ENCODE measurements around the gene TLCD1. TPM values are rescaled to one million over a fixed set of nuclear protein-coding genes. Genes with fewer than 3 reads are reported as not detected.

The TLCD1 gene
- total and polyA plus RNA-seq, 7 experiments from 2014 or later, result 0.69 to 3.0 (median 0.79) TPM; not detected in 4

DNA sequence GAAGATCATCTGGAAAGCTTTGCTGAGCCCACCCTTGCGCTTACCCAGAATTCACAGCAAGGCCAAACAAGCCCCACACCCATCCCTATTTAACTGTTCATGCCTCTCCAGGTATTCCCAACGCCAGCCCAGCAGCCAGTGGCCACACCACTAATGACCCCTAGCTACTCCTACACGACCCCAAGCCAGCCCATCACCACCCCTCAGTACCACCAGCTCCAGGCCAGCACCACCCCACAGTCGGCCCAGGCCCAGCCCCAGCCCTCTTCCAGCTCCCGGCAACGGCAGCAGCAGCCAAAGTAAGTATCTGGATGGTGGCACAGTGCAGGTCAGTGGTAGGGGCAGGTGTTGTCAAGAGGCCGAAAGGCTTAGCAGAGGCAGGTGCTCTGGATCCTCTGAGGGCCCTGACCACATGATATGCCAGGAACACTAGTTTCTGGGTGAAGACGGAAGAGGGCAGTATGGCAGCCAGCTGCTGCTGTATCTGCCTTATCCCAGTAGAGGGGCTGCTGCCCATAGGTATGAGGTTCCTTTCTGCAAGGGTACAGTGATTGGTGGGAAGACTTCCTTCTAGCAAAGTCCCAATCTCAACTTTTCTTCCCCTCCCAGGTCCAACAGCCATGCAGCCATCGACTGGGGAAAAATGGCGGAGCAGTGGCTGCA, 25.1 kb downstream of the TLCD1 start:
- Mint-ChIP-seq H3K9me3 (no peaks in the 10 kb centered on the region), H3K4me3 (no peak overlapping the region)

DNA sequence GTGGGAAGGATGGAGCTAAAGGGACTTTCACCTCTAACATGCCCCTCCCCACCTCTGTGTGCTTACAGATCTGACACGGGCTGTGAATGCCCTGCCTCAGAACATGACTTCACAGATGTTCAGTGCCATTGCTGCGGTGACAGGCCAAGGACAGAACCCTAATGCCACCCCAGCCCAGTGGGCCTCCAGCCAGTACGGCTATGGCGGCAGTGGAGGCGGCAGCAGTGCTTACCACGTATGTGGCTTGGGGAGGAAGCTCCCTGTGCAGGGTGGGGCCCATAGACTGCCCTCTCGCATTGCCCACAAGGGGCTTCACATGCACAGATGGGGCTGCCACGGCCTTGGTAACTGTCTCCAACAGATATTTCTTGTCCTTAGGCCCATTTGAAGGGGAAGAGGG, 25.8 kb downstream of the TLCD1 start:
- ATAC-seq (no peak), DNase-seq (no peak)
- no peaks in the 10 kb centered on the region for H3K27me3 ChIP-seq (ENCODE audit: control insufficient read depth in 2 of 2, insufficient read depth in 2 of 2, low read length in 2 of 2)
- ChIA-PET POLR2A (no interaction called here), CTCF (no interaction called here)
- Mint-ChIP-seq H3K27ac (no peak overlapping the region), H3K27me3 (no peaks in the 10 kb centered on the region), H3K36me3 (peaks cover 18 to 46% (median 20%) of the 10 kb centered on the region in 5 donors), H3K9me3 (no peaks in the 10 kb centered on the region), H3K4me3 (no peak overlapping the region), H3K4me1 (peaks cover 0 to 4% (median 0%) of the 10 kb centered on the region in 7 donors)
- H3K9me3 ChIP-seq (ENCODE audit: control insufficient read depth in 2 of 3, low read length in 3 of 3), result no peaks in the 10 kb centered on the region
- no peak overlapping the region for H3K4me3 ChIP-seq (ENCODE audit: low read length)
- no peaks in the 10 kb centered on the region for H3K4me1 ChIP-seq (ENCODE audit: control insufficient read depth in 2 of 2, insufficient read depth in 2 of 2, low read length in 2 of 2)
- H3K36me3 ChIP-seq (ENCODE audit: control insufficient read depth in 2 of 3, insufficient read depth in 3 of 3, low read length in 3 of 3), result peaks cover 25 to 96% (median 27%) of the 10 kb centered on the region in 3 experiments
- intact Hi-C loops (cut with micrococcal nuclease), result no loop called here
- H3K27ac ChIP-seq (ENCODE audit: low read depth, low read length), result no peak overlapping the region

More for the DNA sequence above, 25.1 kb downstream of the TLCD1 start:
- H3K27me3 Mint-ChIP-seq, result no peaks in the 10 kb centered on the region
- DNase-seq (no peak), ATAC-seq (no peak)
- Histone ChIP-seq H3K4me1 (ENCODE audit: control insufficient read depth in 2 of 2, insufficient read depth in 2 of 2, low read length in 2 of 2) (no peaks in the 10 kb centered on the region), H3K27me3 (ENCODE audit: control insufficient read depth in 2 of 2, insufficient read depth in 2 of 2, low read length in 2 of 2) (no peaks in the 10 kb centered on the region), H3K9me3 (ENCODE audit: control insufficient read depth in 2 of 3, low read length in 3 of 3) (no peaks in the 10 kb centered on the region), H3K36me3 (ENCODE audit: control insufficient read depth in 2 of 3, insufficient read depth in 3 of 3, low read length in 3 of 3) (peaks cover 18 to 93% (median 21%) of the 10 kb centered on the region in 3 experiments), H3K4me3 (ENCODE audit: low read length) (no peak overlapping the region), H3K27ac (ENCODE audit: low read depth, low read length) (no peak overlapping the region)
- ChIA-PET POLR2A (no interaction called here), CTCF (interaction anchor here (0.6 kb wide), 1 partner anchor 191 kb away, joined by 3 read pairs; no protein-coding TSS in a partner anchor)
- H3K27ac Mint-ChIP-seq, result no peak overlapping the region
- peaks cover 18 to 43% (median 20%) of the 10 kb centered on the region in 5 donors for H3K36me3 Mint-ChIP-seq
- peaks cover 0 to 4% (median 0%) of the 10 kb centered on the region in 7 donors for H3K4me1 Mint-ChIP-seq
- intact Hi-C loops (cut with micrococcal nuclease), result no loop called here

DNA sequence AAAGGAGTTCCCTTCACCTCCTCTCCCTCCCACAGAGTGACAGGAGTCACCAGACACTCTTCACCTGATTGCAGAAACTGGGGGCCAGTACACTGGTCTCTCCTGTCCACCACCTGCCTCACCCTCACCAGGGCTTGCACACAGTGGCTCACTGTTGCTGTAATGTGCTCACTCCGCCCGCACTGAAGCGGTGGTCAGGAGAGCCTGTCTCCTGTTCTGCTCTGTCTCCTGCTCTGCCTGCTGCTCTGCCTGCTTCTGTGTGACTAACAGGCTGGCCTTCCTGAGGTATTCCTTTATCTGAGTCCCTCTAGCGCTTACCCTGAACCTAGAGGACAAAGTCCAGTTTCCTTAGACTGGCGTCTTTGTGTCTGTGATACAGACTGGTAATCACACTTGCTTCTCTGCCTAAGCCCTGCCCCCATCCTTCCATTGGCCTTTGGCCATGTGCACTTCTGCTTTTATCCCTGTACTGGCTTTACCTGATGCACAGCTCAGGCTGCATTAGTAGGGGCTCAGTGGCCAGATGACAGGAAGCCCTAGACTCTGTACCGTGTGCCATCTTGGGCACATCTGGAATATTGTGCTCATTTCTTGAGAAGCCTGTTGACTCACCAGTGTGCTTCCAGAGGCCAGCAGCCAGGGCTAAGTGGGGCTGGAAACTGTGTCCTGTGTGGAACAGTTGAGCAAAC, 27.6 kb downstream of the TLCD1 start:
- peaks cover 31 to 100% (median 38%) of the 10 kb centered on the region in 3 experiments for H3K36me3 ChIP-seq (ENCODE audit: control insufficient read depth in 2 of 3, insufficient read depth in 3 of 3, low read length in 3 of 3)
- no peaks in the 10 kb centered on the region for H3K9me3 ChIP-seq (ENCODE audit: control insufficient read depth in 2 of 3, low read length in 3 of 3)
- no peak for DNase-seq
- H3K4me3 ChIP-seq (ENCODE audit: low read length), result no peak overlapping the region
- Mint-ChIP-seq H3K36me3 (peaks cover 14 to 59% (median 30%) of the 10 kb centered on the region in 5 donors), H3K9me3 (no peaks in the 10 kb centered on the region), H3K27ac (peak overlapping the region in 3 of 9 donors; percentile 32 to 65 (median 47)), H3K4me1 (peaks cover 0 to 3% (median 0%) of the 10 kb centered on the region in 7 donors), H3K27me3 (no peaks in the 10 kb centered on the region), H3K4me3 (no peak overlapping the region)
- ATAC-seq, result no peak
- ChIA-PET POLR2A (interaction anchor here (1.0 to 2.7 kb wide), 2 partner anchors 14 to 209 kb away, joined by 3 to 9 read pairs; partner anchors contain the start of gene PROCA1), CTCF (no interaction called here)
- no peaks in the 10 kb centered on the region for H3K4me1 ChIP-seq (ENCODE audit: control insufficient read depth in 2 of 2, insufficient read depth in 2 of 2, low read length in 2 of 2)
- no peaks in the 10 kb centered on the region for H3K27me3 ChIP-seq (ENCODE audit: control insufficient read depth in 2 of 2, insufficient read depth in 2 of 2, low read length in 2 of 2)
- no peak overlapping the region for H3K27ac ChIP-seq (ENCODE audit: low read depth, low read length)
- intact Hi-C loops (cut with micrococcal nuclease), result no loop called here

DNA sequence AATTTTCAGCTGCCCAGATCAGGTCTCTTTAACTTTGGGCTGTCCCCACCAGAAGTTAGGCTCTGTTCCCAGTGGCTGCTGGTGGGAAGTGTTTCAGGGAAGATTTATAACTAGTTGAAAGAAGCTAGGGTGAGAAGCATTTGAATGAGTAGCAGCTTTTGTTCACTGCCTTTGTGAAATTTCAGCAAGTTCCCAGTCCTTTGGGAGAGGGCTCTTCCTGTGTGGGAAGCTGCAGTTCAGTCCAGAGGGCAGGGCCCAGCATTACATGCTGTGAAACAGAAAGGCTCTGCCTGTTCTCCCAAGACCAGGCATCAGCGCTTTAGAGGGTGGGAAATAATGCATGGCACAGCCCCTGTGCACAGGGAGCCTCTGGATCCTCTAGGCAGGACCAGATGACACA, 32.2 kb downstream of the TLCD1 start:
- Histone ChIP-seq H3K27ac (ENCODE audit: low read depth, low read length) (no peak overlapping the region), H3K36me3 (ENCODE audit: control insufficient read depth in 2 of 3, insufficient read depth in 3 of 3, low read length in 3 of 3) (peaks cover 42 to 90% (median 42%) of the 10 kb centered on the region in 3 experiments), H3K4me1 (ENCODE audit: control insufficient read depth in 2 of 2, insufficient read depth in 2 of 2, low read length in 2 of 2) (no peaks in the 10 kb centered on the region), H3K9me3 (ENCODE audit: control insufficient read depth in 2 of 3, low read length in 3 of 3) (no peaks in the 10 kb centered on the region), H3K27me3 (ENCODE audit: control insufficient read depth in 2 of 2, insufficient read depth in 2 of 2, low read length in 2 of 2) (no peaks in the 10 kb centered on the region), H3K4me3 (ENCODE audit: low read length) (no peak overlapping the region)
- H3K4me1 Mint-ChIP-seq, result no peaks in the 10 kb centered on the region
- no peaks in the 10 kb centered on the region for H3K27me3 Mint-ChIP-seq
- peaks cover 4 to 58% (median 26%) of the 10 kb centered on the region in 5 donors for H3K36me3 Mint-ChIP-seq
- no peak overlapping the region for H3K4me3 Mint-ChIP-seq
- no peak for DNase-seq
- CTCF ChIA-PET, result interaction anchor here (1.6 kb wide), 1 partner anchor 33 kb away, joined by 4 read pairs; the partner anchor contains the start of gene TLCD1
- POLR2A ChIA-PET, result no interaction called here
- intact Hi-C loops (cut with micrococcal nuclease), result no loop called here
- no peaks in the 10 kb centered on the region for H3K9me3 Mint-ChIP-seq
- no peak overlapping the region for H3K27ac Mint-ChIP-seq
- ATAC-seq, result no peak

DNA sequence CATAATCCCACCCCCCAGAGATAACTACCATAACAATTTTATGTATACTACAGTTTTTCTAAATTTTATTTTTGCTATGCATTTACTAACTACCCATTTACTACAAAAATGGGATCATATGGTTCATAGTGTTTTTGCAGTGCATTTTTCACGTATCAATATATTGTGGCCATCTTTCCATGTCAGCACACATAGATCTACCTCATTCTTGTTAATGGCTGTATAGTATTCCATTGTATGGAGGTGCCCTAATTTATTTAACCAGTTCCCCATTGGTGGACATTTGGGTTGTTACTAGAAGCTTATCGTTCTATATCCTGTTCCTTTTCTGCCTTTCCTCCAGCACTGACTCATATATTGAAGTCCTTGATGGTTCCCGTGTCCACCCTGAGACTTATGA, 37.0 kb downstream of the TLCD1 start:
- Histone ChIP-seq H3K4me1 (ENCODE audit: control insufficient read depth in 2 of 2, insufficient read depth in 2 of 2, low read length in 2 of 2) (no peaks in the 10 kb centered on the region), H3K27ac (ENCODE audit: low read depth, low read length) (no peak overlapping the region), H3K36me3 (ENCODE audit: control insufficient read depth in 2 of 3, insufficient read depth in 3 of 3, low read length in 3 of 3) (peaks cover 50 to 89% (median 52%) of the 10 kb centered on the region in 3 experiments), H3K9me3 (ENCODE audit: control insufficient read depth in 2 of 3, low read length in 3 of 3) (no peaks in the 10 kb centered on the region), H3K4me3 (ENCODE audit: low read length) (no peak overlapping the region), H3K27me3 (ENCODE audit: control insufficient read depth in 2 of 2, insufficient read depth in 2 of 2, low read length in 2 of 2) (no peaks in the 10 kb centered on the region)
- no peaks in the 10 kb centered on the region for H3K4me1 Mint-ChIP-seq
- POLR2A ChIA-PET, result no interaction called here
- ATAC-seq (no peak), DNase-seq (no peak)
- peaks cover 20 to 66% (median 39%) of the 10 kb centered on the region in 5 donors for H3K36me3 Mint-ChIP-seq
- no peak overlapping the region for H3K4me3 Mint-ChIP-seq
- H3K9me3 Mint-ChIP-seq, result no peaks in the 10 kb centered on the region
- intact Hi-C loops (cut with micrococcal nuclease), result no loop called here
- H3K27ac Mint-ChIP-seq, result no peak overlapping the region
- CTCF ChIA-PET, result no interaction called here
- no peaks in the 10 kb centered on the region for H3K27me3 Mint-ChIP-seq

DNA sequence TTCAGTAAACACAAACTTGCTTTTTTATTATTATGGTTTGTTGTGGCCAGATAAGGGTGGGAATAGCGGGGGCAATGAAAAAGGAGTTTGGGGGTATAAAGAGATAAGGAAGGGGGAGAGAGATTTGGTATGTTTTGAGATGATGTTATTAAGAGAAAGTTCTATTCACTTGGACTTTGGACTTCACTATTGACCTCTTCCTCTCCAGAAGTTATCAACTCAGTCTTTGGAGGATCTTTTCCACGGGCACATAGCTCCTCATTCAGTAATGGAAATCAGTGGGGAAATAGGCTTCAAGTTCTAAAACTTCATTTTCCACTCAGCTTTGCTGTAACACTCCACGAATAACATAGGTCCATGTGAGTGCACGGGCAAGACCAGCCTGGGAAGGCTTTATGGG, 37.6 kb downstream of the TLCD1 start:
- Mint-ChIP-seq H3K36me3 (peaks cover 21 to 62% (median 40%) of the 10 kb centered on the region in 5 donors), H3K4me3 (no peak overlapping the region), H3K4me1 (no peaks in the 10 kb centered on the region), H3K27me3 (no peaks in the 10 kb centered on the region), H3K27ac (peak overlapping the region in 1 of 9 donors; percentile 29), H3K9me3 (no peaks in the 10 kb centered on the region)
- intact Hi-C loops (cut with micrococcal nuclease), result no loop called here
- no peak for ATAC-seq
- Histone ChIP-seq H3K27ac (ENCODE audit: low read depth, low read length) (no peak overlapping the region), H3K4me3 (ENCODE audit: low read length) (no peak overlapping the region), H3K4me1 (ENCODE audit: control insufficient read depth in 2 of 2, insufficient read depth in 2 of 2, low read length in 2 of 2) (no peaks in the 10 kb centered on the region), H3K9me3 (ENCODE audit: control insufficient read depth in 2 of 3, low read length in 3 of 3) (no peaks in the 10 kb centered on the region), H3K36me3 (ENCODE audit: control insufficient read depth in 2 of 3, insufficient read depth in 3 of 3, low read length in 3 of 3) (peaks cover 45 to 88% (median 52%) of the 10 kb centered on the region in 3 experiments), H3K27me3 (ENCODE audit: control insufficient read depth in 2 of 2, insufficient read depth in 2 of 2, low read length in 2 of 2) (no peaks in the 10 kb centered on the region)
- ChIA-PET POLR2A (interaction anchor here (0.7 kb wide), 1 partner anchor 117 kb away, joined by 3 read pairs; the partner anchor contains the start of gene PIGS), CTCF (no interaction called here)
- no peak for DNase-seq
